Hepatocyte (in vitro differentiated cells): ENCODE results near the gene HPCAL1. TPM values are rescaled to one million over a fixed set of nuclear protein-coding genes. Genes with fewer than 3 reads are reported as not detected.

Source experiments
- DNase-seq: peaks from one replicate; pipeline ENCODE4 v3.0.0-alpha.2; 2016; ENCODE audit warnings: low spot score
- H2AFZ ChIP-seq: fragments of 200-600 bp; sonication (generic); 2 replicates; pipeline ENCODE4 v1.6.0; 2016; ENCODE audit warnings: antibody characterized with exemption, mild to moderate bottlenecking
- H3K27ac ChIP-seq: fragments of 200-600 bp; sonication (generic); 2 replicates; pipeline ENCODE4 v1.5.1; 2016; ENCODE audit warnings: mild to moderate bottlenecking
- H3K27me3 ChIP-seq: fragments of 200-600 bp; sonication (generic); 2 replicates; pipeline ENCODE4 v1.6.1; 2016
- H3K36me3 ChIP-seq: fragments of 200-600 bp; sonication (generic); replicated peaks from 2 replicates; pipeline ENCODE4 v1.5.1; 2016; ENCODE audit warnings: low read depth; ENCODE audit not compliant: insufficient read depth
- H3K4me1 ChIP-seq: fragments of 200-600 bp; sonication (generic); 2 replicates; pipeline ENCODE4 v1.5.1; 2016; ENCODE audit warnings: mild to moderate bottlenecking, moderate library complexity; ENCODE audit not compliant: insufficient read depth
- H3K4me2 ChIP-seq: fragments of 200-600 bp; sonication (generic); 2 replicates; pipeline ENCODE4 v1.6.0; 2016
- H3K4me3 ChIP-seq: fragments of 200-600 bp; sonication (generic); 2 replicates; pipeline ENCODE4 v1.5.1; 2016; ENCODE audit warnings: mild to moderate bottlenecking
- H3K79me2 ChIP-seq: fragments of 200-600 bp; sonication (generic); 2 replicates; pipeline ENCODE4 v1.6.0; 2017; ENCODE audit warnings: mild to moderate bottlenecking
- H3K9me2 ChIP-seq: fragments of 200-600 bp; sonication (generic); replicated peaks from 2 replicates; pipeline ENCODE4 v1.6.0; 2017; ENCODE audit warnings: mild to moderate bottlenecking; ENCODE audit not compliant: insufficient read depth
- H3K9me3 ChIP-seq: fragments of 200-600 bp; sonication (generic); 2 replicates; pipeline ENCODE4 v1.5.1; 2016; ENCODE audit warnings: low read depth, mild to moderate bottlenecking
- H4K20me1 ChIP-seq: fragments of 200-600 bp; sonication (generic); 2 replicates; pipeline ENCODE4 v1.6.0; 2016; ENCODE audit warnings: mild to moderate bottlenecking; ENCODE audit not compliant: insufficient read depth, poor library complexity, severe bottlenecking
- CTCF ChIP-seq: fragments of 200-600 bp; sonication (generic); IDR thresholded peaks from 2 replicates; pipeline ENCODE4 v1.5.1; 2016; ENCODE audit warnings: antibody characterized with exemption, mild to moderate bottlenecking; ENCODE audit not compliant: poor library complexity
- EZH2 ChIP-seq: fragments of 200-600 bp; sonication (generic); IDR thresholded peaks from 2 replicates; pipeline ENCODE4 v1.6.1; 2016; ENCODE audit warnings: antibody characterized with exemption, mild to moderate bottlenecking, borderline replicate concordance
- EZH2phosphoT487 ChIP-seq: fragments of 200-600 bp; sonication (generic); IDR thresholded peaks from one replicate; pipeline ENCODE4 v1.6.1; 2018; ENCODE audit warnings: antibody characterized with exemption, mild to moderate bottlenecking, low read depth, moderate library complexity; ENCODE audit not compliant: unreplicated experiment, severe bottlenecking
- WGBS: methylation state at CpG from one replicate; pipeline ENCODE4 v1.1.6; 2016; ENCODE audit warnings: low lambda C conversion rate; ENCODE audit errors: missing lambda C conversion rate; 5-methylcytosine and 5-hydroxymethylcytosine counted together
- polyA plus RNA-seq: library from polyadenylated mRNA; unstranded; fragments of >200 nt; fragmentation: Nextera tagmentation; extraction: Ambion mirVana; gene quantifications from 2 replicates; pipeline ENCODE4 v1.2.1, GENCODE V29; 2016
- total RNA-seq: library from RNA; depleted of rRNA; stranded (reverse); fragments of >200 nt; gene quantifications from 2 replicates; pipeline ENCODE4 v1.2.3, GENCODE V29; 2014

HPCAL1 gene
- total and polyA plus RNA-seq, 2 experiments from 2014 or later, result 22.5 to 39.1 TPM

- H2AFZ ChIP-seq, result no peak overlapping the region
- H3K36me3 ChIP-seq, result no peaks in the 10 kb centered on the region
- TF ChIP-seq CTCF, result no peak
- no peak for DNase-seq
- H3K4me3 ChIP-seq, result no peak overlapping the region
- H3K9me3 ChIP-seq, result no peaks in the 10 kb centered on the region
- H3K79me2 ChIP-seq, result peaks cover 3% of the 10 kb centered on the region
- peaks cover 6% of the 10 kb centered on the region for H4K20me1 ChIP-seq
- 98% methylated on average over 9 of the region's 9 CpGs for WGBS
- H3K4me1 ChIP-seq, result no peaks in the 10 kb centered on the region
- no peaks in the 10 kb centered on the region for H3K27me3 ChIP-seq
- no peak overlapping the region for H3K27ac ChIP-seq
- H3K9me2 ChIP-seq, result no peaks in the 10 kb centered on the region
- no peak overlapping the region for H3K4me2 ChIP-seq
Measured at GRCh38 chr2:10353931-10354330, 51.2 kb downstream of the HPCAL1 start.

GRCh38 chr2:10354399-10354798 lies 51.7 kb downstream of the HPCAL1 start:
- Histone ChIP-seq H3K4me3 (no peak overlapping the region), H3K27ac (no peak overlapping the region), H4K20me1 (peaks cover 6% of the 10 kb centered on the region), H2AFZ (no peak overlapping the region), H3K27me3 (no peaks in the 10 kb centered on the region), H3K4me2 (no peak overlapping the region), H3K9me2 (no peaks in the 10 kb centered on the region), H3K9me3 (no peaks in the 10 kb centered on the region), H3K79me2 (peaks cover 3% of the 10 kb centered on the region), H3K36me3 (no peaks in the 10 kb centered on the region), H3K4me1 (no peaks in the 10 kb centered on the region)
- DNase-seq, result no peak
- WGBS, result 82% methylated on average over 10 of the region's 10 CpGs
- TF ChIP-seq CTCF, result no peak
- TF ChIP-seq EZH2, result no peak
- no peak for TF ChIP-seq EZH2phosphoT487

- WGBS, result 88% methylated on average over 16 of the region's 16 CpGs
- no peaks in the 10 kb centered on the region for H3K9me3 ChIP-seq
- H3K27me3 ChIP-seq, result no peaks in the 10 kb centered on the region
- no peaks in the 10 kb centered on the region for H3K79me2 ChIP-seq
- no peak for TF ChIP-seq CTCF
- TF ChIP-seq EZH2, result no peak
- no peak for TF ChIP-seq EZH2phosphoT487
- no peaks in the 10 kb centered on the region for H3K4me1 ChIP-seq
- H4K20me1 ChIP-seq, result peaks cover 6% of the 10 kb centered on the region
- H3K4me2 ChIP-seq, result no peak overlapping the region
- no peak overlapping the region for H3K4me3 ChIP-seq
- no peaks in the 10 kb centered on the region for H3K36me3 ChIP-seq
- no peak overlapping the region for H3K27ac ChIP-seq
- no peak overlapping the region for H2AFZ ChIP-seq
- H3K9me2 ChIP-seq, result no peaks in the 10 kb centered on the region
- DNase-seq, result no peak
Measured at GRCh38 chr2:10355471-10356438, 53.1 kb downstream of the HPCAL1 start.
